Measurements from ENCODE around the gene KLHL40. TPM values are rescaled to one million over a fixed set of nuclear protein-coding genes. Genes with fewer than 3 reads are reported as not detected.
A peak's percentile ranks its signal among the peaks of the same experiment; 100 is the strongest.

Gene KLHL40
- total and polyA plus RNA-seq, 2 donors (not counting 1 experiment from before 2014, with no cell fraction given): not detected

- H3K4me3 ChIP-seq (ENCODE audit: control extremely low read depth in 1 of 5, extremely low read depth in 1 of 5, insufficient read depth in 1 of 5, low read depth in 2 of 5, low read length in 4 of 5): peak within 1 kb of the TSS; percentile 19 to 56 (median 47)
- H3K9ac ChIP-seq (ENCODE audit: low read length): peak within 1 kb of the TSS; percentile 59
- TF ChIP-seq CTCF (IDR thresholded peaks at IDR 0.05): no peak
- no peak for TF ChIP-seq EZH2 (IDR thresholded peaks at IDR 0.05; ENCODE audit: borderline replicate concordance, insufficient read depth, low read depth, low read length, poor library complexity, severe bottlenecking)
- H3K36me3 ChIP-seq (replicated peaks in 1 of 2; ENCODE audit: control extremely low read depth in 1 of 2, control insufficient read depth in 1 of 2, extremely low read depth in 1 of 2, insufficient read depth in 2 of 2, low read length in 1 of 2): no peaks in the 10 kb centered on the region
- H3K9me3 Mint-ChIP-seq (ENCODE audit: insufficient read depth): no peaks in the 10 kb centered on the region
- no peaks in the 10 kb centered on the region for H4K20me1 ChIP-seq (ENCODE audit: control insufficient read depth, insufficient read depth, low read length, poor library complexity, severe bottlenecking)
- peak within 1 kb of the TSS; percentile 46 for H3K27ac Mint-ChIP-seq
- DNase-seq (peak; percentile 39), ATAC-seq (ENCODE audit: low read depth) (peak; percentile 16)
- H3K79me2 ChIP-seq (ENCODE audit: control insufficient read depth, insufficient read depth, low read length): no peaks in the 10 kb centered on the region
- peaks cover 25 to 30% of the 10 kb centered on the region in 2 donors for H3K4me1 ChIP-seq (ENCODE audit: control insufficient read depth in 2 of 2, insufficient read depth in 2 of 2, low read length in 2 of 2)
- intact Hi-C loops (cut with micrococcal nuclease): loop anchor here (1.0 kb wide), 1 partner anchor 120 kb away; the partner anchor contains the start of gene CCDC13
- peaks cover 7% of the 10 kb centered on the region for H3K27me3 Mint-ChIP-seq
- H3K27me3 ChIP-seq (replicated peaks in 1 of 4; ENCODE audit: control extremely low read depth in 1 of 4, control insufficient read depth in 3 of 4, insufficient read depth in 4 of 4, low read length in 3 of 4): peaks cover 0 to 21% (median 1%) of the 10 kb centered on the region in 4 experiments
- H2AFZ ChIP-seq (ENCODE audit: insufficient read depth, low read depth, low read length, poor library complexity, severe bottlenecking): peak within 1 kb of the TSS; percentile 65
- CTCF ChIA-PET: interaction anchor here (1.4 kb wide), 1 partner anchor 108 kb away, joined by 3 read pairs; no protein-coding TSS in a partner anchor
- H3K4me1 Mint-ChIP-seq: peaks cover 21% of the 10 kb centered on the region
- H3K4me2 ChIP-seq (replicated peaks; ENCODE audit: low read depth, low read length, poor library complexity, severe bottlenecking): peak within 1 kb of the TSS; percentile 88
- WGBS (ENCODE audit: insufficient coverage): 15% methylated on average over 31 of the region's 31 CpGs
- H3K4me3 Mint-ChIP-seq: peak within 1 kb of the TSS; percentile 86
- peaks cover 0 to 4% (median 0%) of the 10 kb centered on the region in 3 donors for H3K9me3 ChIP-seq (ENCODE audit: control extremely low read depth in 1 of 3, control insufficient read depth in 2 of 3, insufficient read depth in 1 of 3, low read length in 2 of 3)
- POLR2A ChIA-PET: interaction anchor here (0.5 kb wide), 1 partner anchor 94 kb away, joined by 4 read pairs; no protein-coding TSS in a partner anchor
- H3K27ac ChIP-seq (ENCODE audit: low read length in 2 of 2): no peak within 1 kb of the TSS
Observed at GRCh38 chr3:42653560-42654330, 31.6 kb upstream of the KLHL40 start, which contains the start of gene ZBTB47. Gene ZBTB47 (plus strand): TSS chr3:42653697. CDS start chr3:42658356, 4,659 bp downstream.

Data from B cell (primary cell).